GM18517 (cell line): Measurements from ENCODE around the gene ZAR1L.

Experiments used
- ATAC-seq: cut with Tn5 transposase; IDR thresholded peaks from one replicate; pipeline ENCODE4 v1.9.1; 2021; ENCODE audit warnings: mild to moderate bottlenecking, moderate library complexity; ENCODE audit not compliant: unreplicated experiment

ZAR1L gene

GRCh38 chr13:32256243-32256642, 58.9 kb downstream of the ZAR1L start:
- no peak for ATAC-seq

GRCh38 chr13:32255724-32256109, 59.4 kb downstream of the ZAR1L start:
- no peak for ATAC-seq

- no peak for ATAC-seq
Measured at GRCh38 chr13:32254916-32255723, 60.0 kb downstream of the ZAR1L start.

GRCh38 chr13:32254416-32254815, 60.7 kb downstream of the ZAR1L start:
- no peak for ATAC-seq

GRCh38 chr13:32253911-32254399, 61.2 kb downstream of the ZAR1L start:
- no peak for ATAC-seq
